ENCODE data around the gene C12orf76. TPM values are rescaled to one million over a fixed set of nuclear protein-coding genes. Genes with fewer than 3 reads are reported as not detected.

Gene C12orf76
- total RNA-seq, 1 experiment from 2014 or later: 18.3 TPM

DNA sequence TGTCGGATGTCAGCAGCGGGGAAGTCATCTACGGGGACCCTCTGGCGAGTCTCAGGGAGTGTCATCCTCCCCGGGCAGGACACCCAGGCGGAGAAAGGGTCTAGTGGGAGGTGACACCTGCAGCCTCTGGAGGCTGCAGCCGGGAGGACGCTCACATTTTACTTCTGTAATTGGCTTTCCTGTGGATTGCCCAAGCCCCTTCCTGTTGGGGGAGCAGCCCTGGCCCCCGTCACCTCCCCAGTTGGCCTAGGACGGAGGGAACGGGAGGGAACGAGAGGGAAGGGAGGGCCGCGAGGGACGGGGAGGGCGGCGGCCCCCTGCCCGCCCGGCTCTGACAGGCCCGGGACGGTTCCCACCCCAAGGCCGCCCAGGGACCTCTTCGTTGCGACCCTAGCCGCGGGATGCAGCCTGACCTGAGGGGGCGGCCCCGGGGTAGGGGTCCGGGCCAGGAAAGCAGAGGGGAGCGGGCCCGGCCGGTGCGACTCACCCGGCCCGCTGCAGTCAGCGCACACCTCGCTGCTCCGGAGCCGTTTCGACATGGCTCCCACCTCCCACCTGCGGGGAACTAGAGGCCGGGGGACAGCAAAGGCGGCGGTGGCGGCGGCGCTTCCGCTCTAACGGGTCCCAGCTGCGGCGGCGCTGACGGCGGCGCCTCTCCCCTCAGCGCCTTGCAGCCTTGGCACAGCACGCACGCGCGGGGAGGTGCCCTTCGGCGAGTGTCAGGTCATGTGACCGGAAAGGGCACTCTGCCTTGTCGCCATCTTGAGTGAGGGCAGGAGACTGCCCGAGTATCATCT, 52.4 kb downstream of the C12orf76 start, which contains the start of gene GIT2 (continued):
- TF ChIP-seq ETV6 (CRISPR knock-in tag; IDR thresholded peaks at IDR 0.05) (0 out of 2 replicates have a peak, but pooled peaks have one; percentile 8), MYBL2 (CRISPR knock-in tag; IDR thresholded peaks at IDR 0.05) (no peak), ZNF263 (CRISPR knock-in tag; IDR thresholded peaks at IDR 0.05; ENCODE audit: low read depth) (no peak), SMAD3 (CRISPR knock-in tag; IDR thresholded peaks at IDR 0.05; ENCODE audit: borderline replicate concordance) (peak; percentile 57; the same call in 1 of the 2 replicates), ATF1 (CRISPR knock-in tag; IDR thresholded peaks at IDR 0.05) (no peak), FOXK1 (CRISPR knock-in tag; IDR thresholded peaks at IDR 0.05) (0 out of 2 replicates have a peak, but pooled peaks have one; percentile 31), NFYB (CRISPR knock-in tag; conservative IDR thresholded peaks at IDR 0.05; ENCODE audit: low read depth) (no peak), CREB1 (CRISPR knock-in tag; IDR thresholded peaks at IDR 0.05) (no peak), SP1 (CRISPR knock-in tag; conservative IDR thresholded peaks at IDR 0.05) (peak; percentile 39; the same call in 1 of the 2 replicates), RELA (CRISPR knock-in tag; IDR thresholded peaks at IDR 0.05; ENCODE audit: borderline replicate concordance) (no peak), AFF4 (CRISPR knock-in tag; IDR thresholded peaks at IDR 0.05; ENCODE audit: borderline replicate concordance) (no peak), SMAD4 (CRISPR knock-in tag; IDR thresholded peaks at IDR 0.05) (no peak), NFATC4 (CRISPR knock-in tag; IDR thresholded peaks at IDR 0.05) (no peak), SOX15 (CRISPR knock-in tag; IDR thresholded peaks at IDR 0.05) (no peak), RORB (CRISPR knock-in tag; IDR thresholded peaks at IDR 0.05) (no peak), ESRRA (CRISPR knock-in tag; IDR thresholded peaks at IDR 0.05; ENCODE audit: borderline replicate concordance) (no peak), NR1H2 (CRISPR knock-in tag; IDR thresholded peaks at IDR 0.05) (no peak), HMGXB4 (CRISPR knock-in tag; IDR thresholded peaks at IDR 0.05) (peak; percentile 72; the same call in 1 of the 2 replicates), OVOL2 (CRISPR knock-in tag; IDR thresholded peaks at IDR 0.05; ENCODE audit: borderline replicate concordance) (no peak), ZNF232 (CRISPR knock-in tag; IDR thresholded peaks at IDR 0.05) (0 out of 2 replicates have a peak, but pooled peaks have one; percentile 80), JAZF1 (CRISPR knock-in tag; IDR thresholded peaks at IDR 0.05) (no peak), IRF1 (CRISPR knock-in tag; IDR thresholded peaks at IDR 0.05) (no peak), ZNF671 (CRISPR knock-in tag; IDR thresholded peaks at IDR 0.05) (no peak)
- TF ChIP-seq, protein P1, sequence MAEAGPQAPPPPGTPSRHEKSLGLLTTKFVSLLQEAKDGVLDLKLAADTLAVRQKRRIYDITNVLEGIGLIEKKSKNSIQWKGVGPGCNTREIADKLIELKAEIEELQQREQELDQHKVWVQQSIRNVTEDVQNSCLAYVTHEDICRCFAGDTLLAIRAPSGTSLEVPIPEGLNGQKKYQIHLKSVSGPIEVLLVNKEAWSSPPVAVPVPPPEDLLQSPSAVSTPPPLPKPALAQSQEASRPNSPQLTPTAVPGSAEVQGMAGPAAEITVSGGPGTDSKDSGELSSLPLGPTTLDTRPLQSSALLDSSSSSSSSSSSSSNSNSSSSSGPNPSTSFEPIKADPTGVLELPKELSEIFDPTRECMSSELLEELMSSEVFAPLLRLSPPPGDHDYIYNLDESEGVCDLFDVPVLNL (CRISPR knock-in tag; IDR thresholded peaks at IDR 0.05; ENCODE audit: borderline replicate concordance, low read depth): no peak
- TF ChIP-seq, protein P2, sequence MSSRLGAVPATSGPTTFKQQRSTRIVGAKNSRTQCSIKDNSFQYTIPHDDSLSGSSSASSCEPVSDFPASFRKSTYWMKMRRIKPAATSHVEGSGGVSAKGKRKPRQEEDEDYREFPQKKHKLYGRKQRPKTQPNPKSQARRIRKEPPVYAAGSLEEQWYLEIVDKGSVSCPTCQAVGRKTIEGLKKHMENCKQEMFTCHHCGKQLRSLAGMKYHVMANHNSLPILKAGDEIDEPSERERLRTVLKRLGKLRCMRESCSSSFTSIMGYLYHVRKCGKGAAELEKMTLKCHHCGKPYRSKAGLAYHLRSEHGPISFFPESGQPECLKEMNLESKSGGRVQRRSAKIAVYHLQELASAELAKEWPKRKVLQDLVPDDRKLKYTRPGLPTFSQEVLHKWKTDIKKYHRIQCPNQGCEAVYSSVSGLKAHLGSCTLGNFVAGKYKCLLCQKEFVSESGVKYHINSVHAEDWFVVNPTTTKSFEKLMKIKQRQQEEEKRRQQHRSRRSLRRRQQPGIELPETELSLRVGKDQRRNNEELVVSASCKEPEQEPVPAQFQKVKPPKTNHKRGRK (CRISPR knock-in tag; IDR thresholded peaks at IDR 0.05; ENCODE audit: borderline replicate concordance): no peak
- TF ChIP-seq, protein P3, sequence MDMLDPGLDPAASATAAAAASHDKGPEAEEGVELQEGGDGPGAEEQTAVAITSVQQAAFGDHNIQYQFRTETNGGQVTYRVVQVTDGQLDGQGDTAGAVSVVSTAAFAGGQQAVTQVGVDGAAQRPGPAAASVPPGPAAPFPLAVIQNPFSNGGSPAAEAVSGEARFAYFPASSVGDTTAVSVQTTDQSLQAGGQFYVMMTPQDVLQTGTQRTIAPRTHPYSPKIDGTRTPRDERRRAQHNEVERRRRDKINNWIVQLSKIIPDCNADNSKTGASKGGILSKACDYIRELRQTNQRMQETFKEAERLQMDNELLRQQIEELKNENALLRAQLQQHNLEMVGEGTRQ (CRISPR knock-in tag; IDR thresholded peaks at IDR 0.05): peak; percentile 97
- TF ChIP-seq, protein P4, sequence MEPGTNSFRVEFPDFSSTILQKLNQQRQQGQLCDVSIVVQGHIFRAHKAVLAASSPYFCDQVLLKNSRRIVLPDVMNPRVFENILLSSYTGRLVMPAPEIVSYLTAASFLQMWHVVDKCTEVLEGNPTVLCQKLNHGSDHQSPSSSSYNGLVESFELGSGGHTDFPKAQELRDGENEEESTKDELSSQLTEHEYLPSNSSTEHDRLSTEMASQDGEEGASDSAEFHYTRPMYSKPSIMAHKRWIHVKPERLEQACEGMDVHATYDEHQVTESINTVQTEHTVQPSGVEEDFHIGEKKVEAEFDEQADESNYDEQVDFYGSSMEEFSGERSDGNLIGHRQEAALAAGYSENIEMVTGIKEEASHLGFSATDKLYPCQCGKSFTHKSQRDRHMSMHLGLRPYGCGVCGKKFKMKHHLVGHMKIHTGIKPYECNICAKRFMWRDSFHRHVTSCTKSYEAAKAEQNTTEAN (CRISPR knock-in tag; IDR thresholded peaks at IDR 0.05): no peak
- TF ChIP-seq, protein P5, sequence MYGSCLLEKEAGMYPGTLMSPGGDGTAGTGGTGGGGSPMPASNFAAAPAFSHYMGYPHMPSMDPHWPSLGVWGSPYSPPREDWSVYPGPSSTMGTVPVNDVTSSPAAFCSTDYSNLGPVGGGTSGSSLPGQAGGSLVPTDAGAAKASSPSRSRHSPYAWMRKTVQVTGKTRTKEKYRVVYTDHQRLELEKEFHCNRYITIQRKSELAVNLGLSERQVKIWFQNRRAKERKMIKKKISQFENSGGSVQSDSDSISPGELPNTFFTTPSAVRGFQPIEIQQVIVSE (CRISPR knock-in tag; IDR thresholded peaks at IDR 0.05; ENCODE audit: borderline replicate concordance): no peak

Measured in WTC11 (cell line).